ENCODE results near the gene MAGEB2. TPM values are rescaled to one million over a fixed set of nuclear protein-coding genes. Genes with fewer than 3 reads are reported as not detected.

The MAGEB2 gene
- total and polyA plus RNA-seq, 5 donors, result not detected

Other genes starting within 250 kb of the MAGEB2 start
- gene MAGEB3, start 15.1 kb downstream of the MAGEB2 start, total RNA-seq, result not detected
- gene MAGEB3, start 15.1 kb downstream of the MAGEB2 start, polyA plus RNA-seq, result not detected
- not detected for gene MAGEB4, start 26.4 kb downstream of the MAGEB2 start, total RNA-seq
- not detected for gene MAGEB4, start 26.4 kb downstream of the MAGEB2 start, polyA plus RNA-seq
- not detected for gene MAGEB1, start 31.6 kb downstream of the MAGEB2 start, total RNA-seq
- gene MAGEB1, start 31.6 kb downstream of the MAGEB2 start, polyA plus RNA-seq, result not detected
- not detected for gene NR0B1, start 93.8 kb downstream of the MAGEB2 start, total RNA-seq
- gene NR0B1, start 93.8 kb downstream of the MAGEB2 start, polyA plus RNA-seq, result not detected

Measured in right cardiac atrium (tissue), 5 donors.